Skeletal muscle cell (primary cell): ENCODE data around the gene SERPINB13.

Experiments used
- DNase-seq: peaks from one replicate; pipeline ENCODE4 v3.0.0-alpha.2; 2010; ENCODE audit warnings: low read depth
- H3K4me3 ChIP-seq: 2 replicates; pipeline ENCODE4 v1.5.1; 2011; ENCODE audit warnings: low read depth, mild to moderate bottlenecking, control low read depth, low read length, moderate library complexity

The SERPINB13 gene, protein sequence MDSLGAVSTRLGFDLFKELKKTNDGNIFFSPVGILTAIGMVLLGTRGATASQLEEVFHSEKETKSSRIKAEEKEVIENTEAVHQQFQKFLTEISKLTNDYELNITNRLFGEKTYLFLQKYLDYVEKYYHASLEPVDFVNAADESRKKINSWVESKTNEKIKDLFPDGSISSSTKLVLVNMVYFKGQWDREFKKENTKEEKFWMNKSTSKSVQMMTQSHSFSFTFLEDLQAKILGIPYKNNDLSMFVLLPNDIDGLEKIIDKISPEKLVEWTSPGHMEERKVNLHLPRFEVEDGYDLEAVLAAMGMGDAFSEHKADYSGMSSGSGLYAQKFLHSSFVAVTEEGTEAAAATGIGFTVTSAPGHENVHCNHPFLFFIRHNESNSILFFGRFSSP

DNA sequence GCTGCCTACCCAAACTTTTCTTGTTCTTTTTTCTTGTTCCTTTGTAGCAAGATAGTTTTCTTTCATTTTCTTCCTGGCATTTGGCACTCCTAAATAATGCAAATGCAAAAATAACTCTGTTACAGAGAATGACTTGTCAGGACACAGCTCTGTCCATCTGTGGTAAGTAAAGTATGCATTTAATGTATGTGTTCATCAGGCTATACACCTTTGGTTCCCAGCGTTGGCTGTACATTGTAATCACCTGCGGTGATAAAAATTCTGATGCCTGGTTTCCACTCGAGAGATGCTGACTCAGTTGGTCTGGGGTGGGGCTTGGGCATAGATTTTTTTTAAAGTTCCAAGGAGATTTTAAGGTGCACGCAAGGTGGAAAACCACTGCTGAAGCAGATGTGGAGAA, at the start of gene SERPINB13:
SERPINB13 (plus strand) TSS at position 378 of the 400 bp plus-strand sequence. CDS start 1,325 bp downstream, outside the sequence.
- no peak within 1 kb of the TSS for H3K4me3 ChIP-seq
- no peak for DNase-seq

DNA sequence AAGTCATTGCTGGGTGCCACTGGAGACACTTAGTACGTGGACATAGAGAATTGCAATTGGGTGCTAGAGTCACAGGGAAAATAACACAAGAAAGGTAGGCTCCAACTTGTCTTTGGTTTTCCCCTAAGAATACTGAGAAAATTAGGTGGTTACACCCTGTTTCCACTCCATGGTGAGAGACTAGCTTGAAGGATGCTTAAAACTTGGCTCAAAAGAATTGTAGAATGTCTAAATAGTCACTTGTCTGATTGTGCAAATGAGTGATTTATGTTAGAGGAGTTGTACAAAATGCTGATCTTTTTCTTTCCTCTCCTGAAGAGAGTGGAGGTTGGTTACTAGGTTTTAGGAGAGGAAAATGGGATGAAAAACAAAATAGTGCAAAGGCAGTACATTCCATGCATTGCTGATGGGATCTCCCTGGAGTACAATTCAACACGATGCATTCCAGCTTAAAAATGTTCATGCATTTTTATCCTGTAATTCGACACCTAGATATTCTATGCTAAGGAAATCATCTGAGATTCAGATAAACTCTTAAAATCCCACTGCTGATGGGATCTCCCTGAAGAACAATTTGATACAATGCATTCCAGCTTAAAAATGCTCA, 47.1 kb upstream of the SERPINB13 start:
- no peak overlapping the region for H3K4me3 ChIP-seq
- DNase-seq: peak; percentile 58

DNA sequence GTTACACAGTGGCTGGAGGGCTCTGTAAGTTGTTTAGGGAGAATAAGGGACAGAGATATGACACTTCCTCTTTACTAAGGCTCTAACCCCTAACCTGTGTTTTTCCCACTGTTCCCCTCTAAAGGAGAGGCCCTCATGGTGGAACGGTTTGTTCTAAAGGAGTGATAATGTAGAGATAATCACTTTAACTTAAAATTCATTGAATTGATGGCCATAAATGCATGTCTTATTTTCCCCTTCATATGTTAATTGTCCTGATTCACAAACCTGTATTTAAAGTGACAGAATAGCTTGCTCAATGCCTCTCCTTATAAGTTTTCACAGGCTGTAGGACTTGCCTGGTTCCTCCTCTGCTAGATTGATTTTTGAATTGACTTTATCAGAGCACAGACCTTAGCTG, 45.1 kb upstream of the SERPINB13 start, which contains the start of gene SERPINB12:
SERPINB12 (plus strand) TSS at position 301 of the 400 bp plus-strand sequence. CDS start 13,791 bp downstream, outside the sequence.
- H3K4me3 ChIP-seq: no peak within 1 kb of the TSS
- no peak for DNase-seq

DNA sequence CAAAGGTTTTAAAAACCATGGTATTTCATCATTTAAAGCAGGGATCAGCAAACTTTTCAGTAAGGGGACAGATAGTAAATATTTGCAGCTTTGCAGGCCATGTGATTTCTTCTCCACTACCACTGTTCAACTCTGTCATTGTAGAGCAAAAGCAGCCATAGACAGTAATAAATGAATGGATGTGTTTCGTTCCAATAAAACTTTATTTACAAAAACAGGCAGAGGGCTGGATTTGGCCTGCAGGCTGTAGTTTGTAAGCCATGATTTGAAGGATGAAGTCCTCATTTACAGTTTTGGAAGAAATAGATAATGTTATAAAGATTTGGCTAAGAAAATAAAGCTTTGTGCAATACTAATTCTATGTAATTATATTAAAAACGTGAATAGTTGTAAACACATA, 43.1 kb upstream of the SERPINB13 start:
- no peak for DNase-seq
- H3K4me3 ChIP-seq: no peak overlapping the region

DNA sequence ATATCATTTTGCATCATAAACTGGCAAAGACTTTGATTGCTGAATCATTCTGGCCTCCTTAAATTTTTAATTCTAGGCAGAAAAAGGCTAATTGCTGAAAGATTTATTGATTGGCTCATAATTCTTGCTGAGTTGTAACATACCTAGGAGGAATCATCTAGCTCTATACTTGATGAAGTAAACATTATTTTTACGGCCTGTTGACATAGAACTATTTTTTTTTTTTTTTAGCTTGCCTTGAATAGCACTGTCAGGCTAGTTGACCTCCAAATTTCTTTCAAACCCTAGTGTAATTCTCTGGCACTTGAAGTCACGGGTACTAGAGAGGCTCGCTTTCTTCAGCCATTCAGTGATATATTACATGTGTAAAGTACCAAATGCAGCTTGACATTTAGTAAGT, 42.1 kb upstream of the SERPINB13 start:
- DNase-seq: peak; percentile 15
- no peak overlapping the region for H3K4me3 ChIP-seq

DNA sequence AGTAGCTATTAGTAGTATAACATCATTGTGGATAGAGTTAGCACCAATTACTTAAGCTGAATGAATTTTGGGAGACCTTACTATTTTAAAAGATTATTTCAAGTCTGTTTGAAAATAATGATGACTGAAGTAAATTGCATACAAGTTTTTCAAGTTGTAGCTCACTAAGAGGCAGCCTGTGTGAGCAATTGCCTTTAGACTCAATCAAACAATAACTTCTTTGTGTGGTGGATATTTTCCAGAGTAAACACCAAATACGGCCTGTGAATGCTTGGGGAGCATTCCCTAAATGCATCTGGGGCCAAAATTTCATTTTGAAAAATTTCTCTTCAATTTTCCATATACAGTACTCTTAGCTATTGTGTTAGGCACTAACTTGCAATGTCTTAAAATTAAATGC, 37.1 kb upstream of the SERPINB13 start:
- H3K4me3 ChIP-seq: no peak overlapping the region
- DNase-seq: no peak

DNA sequence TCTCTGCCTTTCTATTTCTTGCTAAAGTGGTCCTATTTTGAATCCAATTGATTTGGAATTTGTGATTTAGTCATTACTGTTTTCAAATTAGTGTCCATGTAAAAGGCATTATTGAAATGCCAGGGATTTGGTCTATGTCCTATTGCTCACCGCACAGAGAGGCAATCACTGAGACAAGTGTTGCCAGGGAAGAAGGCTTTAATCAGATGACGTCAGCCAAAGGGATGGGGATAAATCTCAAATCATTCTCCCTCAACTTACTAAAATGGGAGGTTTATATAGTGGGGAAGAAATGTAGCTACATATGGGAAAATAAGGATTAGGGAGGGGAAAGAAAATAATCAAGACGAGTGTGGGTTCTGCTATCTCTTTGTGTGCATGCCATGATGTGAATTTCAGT, 35.4 kb upstream of the SERPINB13 start:
- no peak for DNase-seq
- no peak overlapping the region for H3K4me3 ChIP-seq

DNA sequence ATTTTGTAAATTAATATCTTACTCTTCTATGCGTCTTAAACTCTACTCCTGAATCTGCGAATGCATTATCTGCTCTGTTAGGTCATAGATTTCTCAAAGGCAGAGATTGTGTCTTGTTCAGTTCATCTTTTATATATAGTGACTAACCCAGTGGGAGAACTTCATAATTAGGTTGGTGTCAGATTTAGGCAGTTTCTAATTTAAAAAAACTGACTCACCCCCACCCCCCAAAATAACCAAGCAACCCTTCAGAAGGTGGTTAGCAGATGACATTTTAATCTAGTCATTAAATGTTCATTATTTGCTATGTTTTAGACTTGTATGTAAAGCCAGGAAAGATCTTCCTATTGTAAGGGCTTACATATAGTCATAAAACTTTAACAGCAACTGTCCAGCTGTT, 34.6 kb upstream of the SERPINB13 start:
- DNase-seq: no peak
- no peak overlapping the region for H3K4me3 ChIP-seq

DNA sequence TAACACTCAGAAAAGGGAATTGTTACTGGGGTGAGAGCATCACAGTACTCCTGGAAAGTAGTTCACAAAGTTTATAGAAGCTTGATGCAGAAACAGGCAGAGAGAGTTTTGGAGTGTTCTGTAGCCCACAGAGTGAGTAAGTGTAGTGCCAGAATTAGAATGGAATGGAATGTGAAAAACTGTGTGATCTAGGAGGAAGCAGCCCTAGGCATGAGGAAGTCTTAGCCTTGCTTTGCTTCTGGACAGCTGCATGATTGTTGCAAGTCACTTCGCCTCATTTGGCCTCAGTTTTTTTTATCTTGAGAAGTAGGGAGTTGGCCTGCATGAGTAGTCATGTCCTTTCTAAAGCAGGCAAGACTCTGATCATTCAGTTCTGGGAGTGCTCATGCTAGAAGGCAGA, 34.1 kb upstream of the SERPINB13 start:
- H3K4me3 ChIP-seq: no peak overlapping the region
- DNase-seq: peak; percentile 94

DNA sequence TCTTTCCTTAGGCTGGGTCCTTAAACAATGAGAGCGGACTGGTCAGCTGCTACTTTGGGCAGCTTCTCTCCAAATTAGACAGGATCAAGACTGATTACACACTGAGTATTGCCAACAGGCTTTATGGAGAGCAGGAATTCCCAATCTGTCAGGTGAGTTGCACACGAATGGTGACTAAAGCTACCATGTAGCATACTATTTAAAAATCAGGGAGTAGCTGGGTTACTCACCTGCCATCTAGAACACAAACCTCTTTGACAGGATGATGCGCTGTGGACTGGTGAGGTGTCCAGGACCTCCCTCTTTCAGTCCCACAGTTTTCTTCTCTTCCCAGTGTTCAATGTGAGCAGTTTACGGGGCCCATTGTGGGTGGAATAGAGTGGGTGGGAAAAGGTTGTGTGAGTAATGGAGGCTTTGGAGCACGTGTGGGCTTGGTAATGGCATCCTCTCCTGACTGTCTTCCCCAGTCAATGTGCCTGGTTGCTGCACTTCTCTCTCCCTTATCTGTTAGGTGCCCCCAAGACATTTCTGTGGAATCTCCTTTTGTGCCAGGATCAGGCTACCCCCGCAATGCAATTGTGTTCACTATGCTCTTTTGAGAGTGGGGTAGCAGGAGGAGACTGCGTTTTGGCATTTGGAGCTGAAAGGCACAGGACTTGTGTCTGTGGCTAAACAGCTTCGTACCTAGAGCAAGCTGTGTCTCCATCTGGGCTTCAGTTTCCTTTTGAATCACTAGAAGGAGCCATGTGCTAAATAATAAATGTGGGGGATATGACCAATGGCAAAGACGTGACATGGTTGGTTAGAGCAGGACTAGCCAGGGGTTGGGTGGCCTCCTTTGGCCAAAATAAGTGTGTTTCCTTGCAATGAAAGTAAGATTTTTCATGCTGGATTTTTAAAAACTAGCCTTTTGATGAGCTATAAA, 27.3 kb upstream of the SERPINB13 start:
- H3K4me3 ChIP-seq: no peak overlapping the region
- no peak for DNase-seq

DNA sequence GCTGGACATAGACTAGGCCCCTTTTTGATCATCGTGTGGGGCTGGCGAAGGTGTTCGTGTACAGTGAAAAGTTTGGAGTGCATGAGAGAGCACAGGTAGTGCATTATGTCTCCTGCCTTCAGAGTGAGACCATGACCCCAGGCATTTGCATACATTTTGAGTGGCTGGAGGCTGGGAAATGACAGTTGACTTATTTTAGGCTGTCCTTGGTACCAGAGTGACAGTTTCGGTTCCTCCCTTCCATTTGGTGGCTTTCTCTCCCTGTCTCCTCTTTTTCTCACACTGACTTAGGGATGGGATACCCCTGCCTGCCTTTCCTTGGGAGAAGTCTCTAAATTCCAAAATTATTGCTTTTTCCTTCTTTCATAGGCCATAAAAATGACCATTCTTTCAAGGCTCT, 24.9 kb upstream of the SERPINB13 start:
- no peak overlapping the region for H3K4me3 ChIP-seq

DNA sequence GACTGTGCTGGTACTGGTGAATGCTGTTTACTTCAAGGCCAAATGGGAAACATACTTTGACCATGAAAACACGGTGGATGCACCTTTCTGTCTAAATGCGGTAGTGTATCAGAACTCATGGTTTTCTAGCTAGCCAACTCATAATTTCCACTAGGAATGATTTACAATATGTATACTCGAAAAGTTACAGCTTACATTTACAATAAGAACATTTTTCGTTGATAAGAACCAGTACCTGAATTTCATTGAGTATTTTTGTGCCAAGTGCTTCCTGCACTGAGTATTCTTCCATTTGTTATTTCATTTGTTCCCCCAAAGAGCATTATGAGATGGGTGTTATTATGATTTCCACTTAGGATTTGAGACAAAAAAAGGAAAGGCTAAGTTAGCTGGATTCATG, 23.1 kb upstream of the SERPINB13 start:
- no peak overlapping the region for H3K4me3 ChIP-seq
- no peak for DNase-seq

More for the DNA sequence above, 24.9 kb upstream of the SERPINB13 start:
- no peak for DNase-seq

DNA sequence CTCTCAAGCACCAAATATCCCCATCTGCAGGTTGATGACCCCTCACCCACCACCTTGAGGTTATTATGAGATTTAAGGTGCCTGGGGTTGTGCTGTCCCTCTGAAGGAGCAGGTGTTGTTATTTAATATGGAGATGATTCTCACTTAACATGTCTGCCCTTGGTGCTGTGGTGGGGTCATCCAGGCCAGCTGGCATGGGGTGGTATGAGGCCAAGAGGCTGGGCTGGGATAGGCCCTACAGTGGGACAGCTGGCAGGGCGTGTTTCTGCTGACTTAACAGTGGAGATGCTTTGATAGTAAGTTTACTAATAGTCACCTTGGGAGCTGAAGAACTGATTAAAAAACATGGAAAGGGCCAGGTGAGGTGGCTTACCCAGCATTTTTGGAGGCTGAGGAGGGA, 22.6 kb upstream of the SERPINB13 start:
- DNase-seq: no peak
- no peak overlapping the region for H3K4me3 ChIP-seq

DNA sequence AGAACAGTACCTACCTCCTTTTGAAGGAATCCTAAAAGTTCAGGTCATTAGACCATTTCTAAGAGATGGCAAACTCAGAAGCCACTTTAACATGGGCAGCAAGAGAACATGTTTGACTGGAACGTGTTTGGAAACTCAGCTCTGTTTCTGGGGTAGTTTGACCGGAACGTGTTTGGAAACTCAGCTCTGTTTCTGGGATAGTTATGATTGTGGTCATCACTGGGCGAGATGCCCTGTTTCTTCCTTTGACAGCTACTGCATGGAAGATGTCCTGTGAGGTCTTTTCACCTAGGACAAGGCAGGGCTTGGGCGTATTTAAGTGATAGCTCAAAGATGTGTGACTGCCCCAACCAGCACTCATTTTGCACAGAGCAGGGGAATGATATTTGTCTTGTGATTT, 19.9 kb upstream of the SERPINB13 start:
- no peak overlapping the region for H3K4me3 ChIP-seq
- DNase-seq: no peak

DNA sequence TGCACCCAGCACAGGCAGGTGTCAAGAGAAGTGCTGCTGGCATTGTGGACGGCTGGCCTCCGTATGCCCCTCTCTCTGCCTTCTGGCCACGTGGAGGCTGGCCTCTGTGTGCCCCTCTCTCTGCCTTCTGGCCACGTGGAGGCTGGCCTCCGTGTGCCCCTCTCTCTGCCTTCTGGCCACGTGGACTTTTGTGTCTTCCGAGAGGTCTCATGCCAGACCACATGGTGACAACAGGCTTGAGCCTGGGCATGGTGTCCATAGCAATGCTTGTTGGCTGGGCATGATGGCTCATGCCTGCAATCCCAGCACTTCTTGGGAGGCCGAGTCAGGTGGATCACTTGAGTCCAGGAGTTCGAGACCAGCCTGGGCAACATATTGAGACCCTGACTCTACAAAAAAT, 19.3 kb upstream of the SERPINB13 start:
- DNase-seq: no peak
- H3K4me3 ChIP-seq: no peak overlapping the region

DNA sequence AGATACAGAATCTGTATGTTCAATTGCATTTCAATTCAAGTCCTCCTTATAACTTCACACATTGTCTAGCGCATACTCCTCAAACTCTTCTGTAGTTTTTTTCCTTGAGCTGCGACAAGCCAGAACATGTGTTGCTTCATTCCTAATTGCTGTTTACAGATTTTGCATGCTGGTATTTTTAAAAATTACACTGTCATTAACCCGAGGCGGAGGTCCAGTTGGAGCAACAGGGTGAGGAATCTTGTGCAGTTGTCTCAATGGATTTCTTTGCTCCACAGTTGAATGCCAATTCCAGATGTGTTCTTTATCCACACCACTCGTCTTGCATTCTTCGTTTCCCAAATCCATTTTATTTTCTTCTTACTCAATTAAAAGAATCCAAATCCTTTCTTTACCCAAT, 16.4 kb upstream of the SERPINB13 start:
- no peak for DNase-seq
- H3K4me3 ChIP-seq: no peak overlapping the region

DNA sequence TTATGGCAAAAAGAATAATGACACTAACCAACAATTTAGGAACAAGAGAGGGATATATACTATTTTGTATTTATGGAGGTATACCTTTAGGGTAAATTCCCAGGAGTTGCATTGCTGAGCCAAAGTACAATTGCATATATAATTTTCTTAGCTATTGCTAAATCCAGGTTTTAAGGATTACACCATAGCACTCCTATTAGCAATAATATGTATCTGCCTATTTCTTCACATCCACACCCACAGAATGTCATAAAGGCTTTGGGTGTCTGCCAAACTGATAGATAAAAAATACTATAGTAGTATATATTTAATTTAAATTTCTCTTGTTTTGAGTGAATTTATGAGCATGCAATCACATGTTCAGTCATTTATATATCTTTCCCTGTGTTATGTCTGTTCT, 11.5 kb upstream of the SERPINB13 start:
- no peak overlapping the region for H3K4me3 ChIP-seq
- no peak for DNase-seq

DNA sequence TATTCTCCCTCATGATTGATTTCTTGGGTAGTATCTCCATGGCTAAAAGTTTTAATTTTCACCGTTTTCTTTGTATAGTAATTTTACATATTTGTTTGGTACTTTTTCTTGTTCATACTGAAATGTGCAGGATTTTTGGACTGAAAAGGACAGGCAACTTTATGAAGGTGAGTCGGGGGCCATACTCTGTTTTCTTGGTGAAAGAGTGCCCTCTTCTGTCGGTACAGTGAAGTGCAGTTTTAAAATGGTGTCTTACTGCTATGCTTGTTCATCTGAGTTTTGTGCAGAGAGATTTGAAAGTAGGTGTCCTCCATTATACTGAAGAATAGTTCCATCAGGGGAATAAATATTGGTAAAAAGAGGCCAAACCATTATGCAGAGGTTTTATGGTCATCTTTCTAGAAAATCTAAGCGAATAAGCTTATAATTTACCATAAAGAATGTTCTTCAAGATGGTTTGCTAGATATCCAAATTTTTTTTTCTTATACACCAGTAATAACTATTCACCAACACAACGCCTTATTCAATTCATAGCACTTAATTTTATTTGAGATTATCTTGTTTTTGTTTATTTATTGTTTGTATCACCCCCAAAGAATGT, 8.7 kb upstream of the SERPINB13 start:
- H3K4me3 ChIP-seq: no peak overlapping the region
- peak; percentile 18 for DNase-seq

DNA sequence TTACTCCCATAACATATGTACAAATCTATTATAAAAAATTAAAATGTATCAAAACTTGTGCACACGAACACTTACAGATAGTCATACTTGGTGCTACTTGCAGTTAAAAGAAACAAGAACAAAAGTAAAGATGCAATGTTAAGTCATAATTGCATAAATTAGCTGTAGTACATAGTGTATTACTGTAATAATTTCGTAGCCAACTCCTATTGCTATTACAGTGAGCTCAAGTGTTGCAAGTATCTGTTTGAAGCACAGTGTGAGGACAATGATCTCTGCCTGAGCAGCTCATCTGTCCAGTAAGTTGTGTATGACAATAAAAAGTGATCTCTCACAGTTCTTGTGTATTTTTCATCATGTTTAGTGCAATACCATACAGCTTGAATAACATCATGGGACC, 7.5 kb upstream of the SERPINB13 start:
- H3K4me3 ChIP-seq: no peak overlapping the region
- no peak for DNase-seq

DNA sequence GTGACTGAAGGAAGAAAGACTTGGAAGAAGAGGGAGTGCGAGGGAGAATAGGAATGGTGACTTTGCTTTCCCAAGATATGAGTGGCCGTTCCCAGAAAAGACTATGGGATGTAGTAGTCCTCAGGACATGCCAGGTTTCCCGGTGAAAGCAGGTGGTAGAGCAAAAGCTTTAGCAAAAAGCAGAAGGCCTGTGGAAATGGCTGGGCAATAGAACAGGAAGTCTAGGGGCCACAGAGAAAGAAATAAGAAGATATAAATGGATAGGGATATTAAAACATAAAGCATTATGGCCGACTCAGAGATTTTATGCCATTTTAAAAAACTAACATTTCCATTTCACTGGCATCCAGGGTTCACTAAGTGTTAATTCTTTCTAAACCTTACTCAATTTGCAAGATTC, 1.2 kb upstream of the SERPINB13 start:
- no peak for DNase-seq
- H3K4me3 ChIP-seq: no peak overlapping the region
